ENCODE data around the gene GDE1. TPM values are rescaled to one million over a fixed set of nuclear protein-coding genes. Genes with fewer than 3 reads are reported as not detected.

GDE1 gene
- total RNA-seq, 1 experiment from 2014 or later, result 65.7 TPM

GRCh38 chr16:19513377-19514053 lies 8.4 kb downstream of the GDE1 start:
- no peaks in the 10 kb centered on the region for H3K9me3 Mint-ChIP-seq
- ATAC-seq (no peak), DNase-seq (ENCODE audit: low spot score) (no peak)
- no peak overlapping the region for H3K27ac Mint-ChIP-seq
- ChIA-PET CTCF (interaction anchor here (0.6 kb wide), 2 partner anchors 23 to 65 kb away, joined by 3 read pairs; no protein-coding TSS in a partner anchor), POLR2A (no interaction called here)
- peaks cover 57% of the 10 kb centered on the region for H3K36me3 Mint-ChIP-seq
- TF ChIP-seq KAT7 (CRISPR knock-in tag; IDR thresholded peaks at IDR 0.05; ENCODE audit: borderline replicate concordance) (no peak), SMAD3 (CRISPR knock-in tag; IDR thresholded peaks at IDR 0.05; ENCODE audit: borderline replicate concordance) (no peak), FOXK1 (CRISPR knock-in tag; IDR thresholded peaks at IDR 0.05) (no peak), NR3C1 (CRISPR knock-in tag; conservative IDR thresholded peaks at IDR 0.05; ENCODE audit: low read depth) (no peak), AR (CRISPR knock-in tag; IDR thresholded peaks at IDR 0.05) (no peak), JUN (CRISPR knock-in tag; IDR thresholded peaks at IDR 0.05) (no peak), TEAD1 (CRISPR knock-in tag; IDR thresholded peaks at IDR 0.05) (no peak)
- TF ChIP-seq, protein P1, sequence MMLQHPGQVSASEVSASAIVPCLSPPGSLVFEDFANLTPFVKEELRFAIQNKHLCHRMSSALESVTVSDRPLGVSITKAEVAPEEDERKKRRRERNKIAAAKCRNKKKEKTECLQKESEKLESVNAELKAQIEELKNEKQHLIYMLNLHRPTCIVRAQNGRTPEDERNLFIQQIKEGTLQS (CRISPR knock-in tag; conservative IDR thresholded peaks at IDR 0.05), result no peak
- no peak overlapping the region for H3K4me3 Mint-ChIP-seq
- no peaks in the 10 kb centered on the region for H3K27me3 Mint-ChIP-seq (ENCODE audit: low read depth)
- peaks cover 2% of the 10 kb centered on the region; the same call in 1 of the 2 replicates for H3K4me1 Mint-ChIP-seq

DNA sequence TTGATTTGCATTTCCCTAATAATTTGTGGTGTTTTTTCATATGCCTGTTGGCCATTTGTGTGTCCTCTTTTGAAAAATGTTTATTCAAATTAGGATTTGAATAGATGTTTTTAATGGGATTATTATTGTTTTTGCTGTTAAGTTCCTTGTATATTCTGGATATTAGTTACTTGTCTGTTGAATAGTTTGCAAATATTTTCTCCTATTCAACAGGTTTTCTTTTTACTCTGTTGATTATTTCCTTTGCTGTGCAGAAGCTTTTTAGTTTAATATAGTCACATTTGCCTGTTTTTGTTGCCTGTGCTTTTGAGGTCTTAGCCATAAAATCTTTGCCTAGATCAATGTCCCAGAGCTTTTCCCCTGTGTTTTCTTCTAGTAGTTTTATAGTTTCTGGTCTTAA lies 9.6 kb downstream of the GDE1 start:
- H3K27ac Mint-ChIP-seq, result no peak overlapping the region
- CTCF ChIA-PET, result no interaction called here
- TF ChIP-seq NR1H2 (CRISPR knock-in tag; IDR thresholded peaks at IDR 0.05) (no peak), ATF6 (CRISPR knock-in tag; IDR thresholded peaks at IDR 0.05) (no peak), FOXP1 (CRISPR knock-in tag; IDR thresholded peaks at IDR 0.05; ENCODE audit: borderline replicate concordance) (no peak), ZNF416 (CRISPR knock-in tag; IDR thresholded peaks at IDR 0.05) (no peak), NFYB (CRISPR knock-in tag; conservative IDR thresholded peaks at IDR 0.05; ENCODE audit: low read depth) (no peak), NFE2L1 (CRISPR knock-in tag; IDR thresholded peaks at IDR 0.05) (no peak), ZNF671 (CRISPR knock-in tag; IDR thresholded peaks at IDR 0.05) (no peak), ESRRA (CRISPR knock-in tag; IDR thresholded peaks at IDR 0.05; ENCODE audit: borderline replicate concordance) (no peak), ZNF138 (CRISPR knock-in tag; conservative IDR thresholded peaks at IDR 0.05) (no peak), CREM (CRISPR knock-in tag; IDR thresholded peaks at IDR 0.05) (no peak)
- TF ChIP-seq, protein P2, sequence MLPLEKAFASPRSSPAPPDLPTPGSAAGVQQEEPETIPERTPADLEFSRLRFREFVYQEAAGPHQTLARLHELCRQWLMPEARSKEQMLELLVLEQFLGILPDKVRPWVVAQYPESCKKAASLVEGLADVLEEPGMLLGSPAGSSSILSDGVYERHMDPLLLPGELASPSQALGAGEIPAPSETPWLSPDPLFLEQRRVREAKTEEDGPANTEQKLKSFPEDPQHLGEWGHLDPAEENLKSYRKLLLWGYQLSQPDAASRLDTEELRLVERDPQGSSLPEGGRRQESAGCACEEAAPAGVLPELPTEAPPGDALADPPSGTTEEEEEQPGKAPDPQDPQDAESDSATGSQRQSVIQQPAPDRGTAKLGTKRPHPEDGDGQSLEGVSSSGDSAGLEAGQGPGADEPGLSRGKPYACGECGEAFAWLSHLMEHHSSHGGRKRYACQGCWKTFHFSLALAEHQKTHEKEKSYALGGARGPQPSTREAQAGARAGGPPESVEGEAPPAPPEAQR (CRISPR knock-in tag; IDR thresholded peaks at IDR 0.05), result no peak
- H3K27me3 Mint-ChIP-seq (ENCODE audit: low read depth), result no peaks in the 10 kb centered on the region
- POLR2A ChIA-PET, result no interaction called here
- H3K4me3 Mint-ChIP-seq, result no peak overlapping the region
- H3K36me3 Mint-ChIP-seq, result peaks cover 55% of the 10 kb centered on the region
- no peak for ATAC-seq
- H3K4me1 Mint-ChIP-seq, result no peaks in the 10 kb centered on the region
- no peaks in the 10 kb centered on the region for H3K9me3 Mint-ChIP-seq
- no peak for DNase-seq (ENCODE audit: low spot score)
